ENCODE results near the gene OSGEP.

The OSGEP gene

DNA sequence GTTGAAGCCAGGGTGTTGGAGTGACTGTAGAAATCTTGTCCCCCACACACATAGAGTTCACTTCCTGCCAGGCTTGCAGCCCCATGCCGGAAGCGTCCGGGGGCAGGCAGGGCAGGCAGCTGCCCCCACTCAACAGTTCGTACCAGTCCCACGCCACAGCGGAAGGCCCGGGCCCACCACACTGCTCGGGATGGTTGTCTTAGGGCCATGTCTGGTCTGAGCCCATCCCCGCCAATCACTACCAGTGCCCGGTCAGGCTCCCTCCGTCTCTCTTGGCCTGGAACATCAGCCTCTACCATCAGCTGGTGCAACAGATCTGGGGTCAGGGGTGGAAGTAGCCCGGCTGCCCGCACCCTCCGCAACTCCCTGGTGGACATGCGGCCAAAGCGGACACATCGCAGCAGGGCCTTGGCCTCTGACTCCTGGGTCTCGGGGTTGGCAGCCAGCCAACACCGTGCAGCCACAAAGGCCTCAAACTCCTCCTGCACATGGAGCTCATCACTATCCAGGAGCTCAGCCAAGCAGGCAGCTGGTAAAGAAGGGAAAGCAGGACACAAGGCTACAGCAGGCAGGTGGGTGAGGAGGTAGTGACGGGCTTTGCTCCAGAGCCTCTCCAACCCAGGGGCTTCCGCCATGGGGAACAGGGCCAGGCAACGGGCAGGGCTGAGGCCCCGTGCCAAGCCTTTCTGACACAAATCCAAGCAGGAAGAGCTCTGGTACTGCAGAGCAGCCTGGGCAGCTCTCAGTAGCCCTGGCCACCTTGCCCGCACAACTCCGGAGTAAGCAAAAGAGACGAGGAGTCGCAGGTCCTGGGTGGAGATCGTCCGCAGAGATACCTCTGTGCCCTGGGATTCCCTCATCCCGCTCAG lies 24.6 kb downstream of the OSGEP start:
- no peaks in the 10 kb centered on the region for H3K36me3 ChIP-seq (ENCODE audit: insufficient read depth, low read length)
- H3K9ac ChIP-seq (ENCODE audit: low read depth, low read length) = no peak overlapping the region
- H3K4me1 ChIP-seq (ENCODE audit: insufficient read depth, low read length) = peaks cover 11% of the 10 kb centered on the region
- H3K9me3 ChIP-seq (ENCODE audit: control insufficient read depth, insufficient read depth, low read length) = no peaks in the 10 kb centered on the region

DNA sequence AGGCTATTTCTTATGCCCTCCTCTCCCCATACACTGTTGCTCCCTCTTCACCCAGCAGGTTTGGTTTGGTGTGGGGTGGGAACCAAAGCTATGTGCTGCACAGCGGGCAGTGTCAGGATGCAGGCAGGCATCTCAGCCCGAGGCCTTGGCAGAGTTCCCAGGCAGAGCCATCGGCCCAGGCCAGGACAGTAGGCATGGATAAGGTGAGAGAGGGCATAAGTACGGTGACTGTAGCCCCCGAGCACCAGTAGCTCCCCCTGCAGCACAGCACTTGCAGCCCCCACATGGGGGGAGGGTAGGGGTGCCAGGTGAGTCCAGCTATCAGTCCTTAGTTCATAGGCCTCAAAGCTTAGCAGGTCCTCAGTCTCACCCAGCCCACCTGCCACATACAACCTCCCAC lies 25.8 kb downstream of the OSGEP start:
- Histone ChIP-seq H3K9ac (ENCODE audit: low read depth, low read length) (no peak overlapping the region), H3K36me3 (ENCODE audit: insufficient read depth, low read length) (no peaks in the 10 kb centered on the region), H3K4me1 (ENCODE audit: insufficient read depth, low read length) (peaks cover 11% of the 10 kb centered on the region), H3K9me3 (ENCODE audit: control insufficient read depth, insufficient read depth, low read length) (no peaks in the 10 kb centered on the region)

DNA sequence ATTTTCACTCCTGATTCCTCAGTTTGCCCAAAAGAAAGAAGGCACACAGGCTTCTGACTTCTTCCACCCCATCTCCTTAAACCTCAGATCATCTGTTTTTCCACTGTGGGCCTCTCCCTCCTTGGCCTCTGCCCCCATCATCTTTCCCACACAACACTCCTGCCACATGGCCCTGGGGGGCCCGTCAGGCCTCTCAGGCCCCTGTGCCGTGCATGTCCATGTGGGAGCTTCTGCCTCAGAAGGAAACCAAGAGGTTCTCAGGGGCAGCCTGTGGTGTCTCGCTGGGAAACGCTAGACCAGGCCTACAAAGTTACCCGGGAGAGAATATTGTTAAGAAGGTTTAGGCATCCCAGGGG lies 26.6 kb downstream of the OSGEP start:
- Histone ChIP-seq H3K4me1 (ENCODE audit: insufficient read depth, low read length) (peaks cover 11% of the 10 kb centered on the region), H3K36me3 (ENCODE audit: insufficient read depth, low read length) (no peaks in the 10 kb centered on the region)

DNA sequence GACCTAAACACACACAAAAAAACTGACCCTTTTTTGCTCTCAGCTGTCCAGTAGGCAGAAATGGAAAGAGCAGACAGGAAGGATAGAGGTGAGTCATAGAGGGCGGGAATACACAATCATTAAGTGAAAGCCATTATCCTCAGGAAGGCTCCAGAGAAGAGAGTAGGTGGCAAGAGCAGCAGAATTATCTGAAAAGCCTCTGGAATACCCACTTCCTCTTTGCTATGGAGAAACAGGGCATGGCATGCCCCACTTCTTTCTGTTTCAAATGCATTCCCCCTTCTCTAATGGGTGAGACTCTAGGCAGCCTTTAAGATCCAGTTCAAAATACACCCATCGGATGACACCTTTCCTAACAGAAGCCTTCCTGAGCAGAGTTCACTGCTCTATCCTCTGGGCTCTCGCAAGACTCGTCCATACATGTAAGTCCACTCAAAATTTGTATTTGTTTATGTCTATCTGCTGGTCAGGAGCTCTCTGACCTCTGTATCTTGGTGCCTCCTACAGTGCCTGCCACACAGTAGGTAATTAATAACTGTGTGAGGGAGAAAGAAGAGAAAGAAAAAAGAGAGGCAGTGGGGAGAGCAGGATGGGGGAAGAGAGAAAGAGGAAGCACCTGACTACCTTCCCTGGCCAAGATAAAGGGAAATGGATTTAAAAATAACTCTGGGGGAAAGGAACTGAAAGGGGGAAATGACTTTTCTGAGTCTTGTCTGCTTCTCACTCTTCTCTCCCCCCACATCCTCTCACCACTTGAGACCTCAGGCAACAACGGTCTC lies 27.2 kb downstream of the OSGEP start:
- Histone ChIP-seq H3K4me1 (ENCODE audit: insufficient read depth, low read length) (peaks cover 11% of the 10 kb centered on the region), H3K36me3 (ENCODE audit: insufficient read depth, low read length) (no peaks in the 10 kb centered on the region), H3K9me3 (ENCODE audit: control insufficient read depth, insufficient read depth, low read length) (no peaks in the 10 kb centered on the region), H3K9ac (ENCODE audit: low read depth, low read length) (no peak overlapping the region; the same call in 1 of the 2 replicates)

More for the DNA sequence above, 26.6 kb downstream of the OSGEP start:
- Histone ChIP-seq H3K9me3 (ENCODE audit: control insufficient read depth, insufficient read depth, low read length) (no peaks in the 10 kb centered on the region), H3K9ac (ENCODE audit: low read depth, low read length) (no peak overlapping the region; the same call in 1 of the 2 replicates)

DNA sequence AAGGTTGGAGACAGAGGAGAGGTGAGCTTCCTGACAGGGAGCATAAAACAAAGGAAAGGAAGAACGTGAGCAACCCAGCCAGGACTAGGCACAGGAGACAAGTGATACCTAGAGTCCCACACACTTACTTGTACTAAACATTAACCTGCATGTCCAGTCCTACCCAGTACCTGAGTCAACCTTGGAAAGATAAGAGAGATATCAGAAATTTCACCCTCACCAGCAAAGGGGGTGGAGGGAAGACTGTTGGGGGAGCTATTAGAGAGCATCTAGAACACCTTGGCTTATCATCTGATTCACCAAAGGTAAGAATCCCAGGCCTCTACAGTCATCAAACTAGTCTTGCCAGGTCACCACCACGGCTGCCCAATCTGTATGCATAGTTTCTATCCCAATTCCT lies 29.8 kb downstream of the OSGEP start:
- no peaks in the 10 kb centered on the region for H3K9me3 ChIP-seq (ENCODE audit: control insufficient read depth, insufficient read depth, low read length)
- no peaks in the 10 kb centered on the region for H3K36me3 ChIP-seq (ENCODE audit: insufficient read depth, low read length)
- no peak overlapping the region for H3K9ac ChIP-seq (ENCODE audit: low read depth, low read length)
- peaks cover 16% of the 10 kb centered on the region for H3K4me1 ChIP-seq (ENCODE audit: insufficient read depth, low read length)

DNA sequence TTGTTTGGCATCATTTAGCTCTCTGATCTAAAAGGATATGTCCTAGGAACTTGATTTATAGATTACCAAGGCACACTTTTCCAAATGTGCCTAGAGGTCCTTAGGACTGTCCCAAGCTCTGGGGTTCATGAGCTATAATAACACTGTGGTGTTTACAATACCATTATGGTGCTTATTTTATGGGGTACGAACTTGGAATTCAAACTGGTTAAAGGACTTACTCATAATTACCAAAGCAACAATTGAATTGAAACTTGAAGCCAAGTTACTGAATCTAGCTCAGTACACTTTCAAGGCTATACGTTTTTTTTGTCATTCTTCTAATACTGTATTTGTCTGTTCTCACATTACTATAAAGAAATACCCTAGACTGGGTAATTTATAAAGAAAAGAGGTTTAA lies 31.7 kb downstream of the OSGEP start:
- peaks cover 11% of the 10 kb centered on the region for H3K4me1 ChIP-seq (ENCODE audit: insufficient read depth, low read length)
- H3K9me3 ChIP-seq (ENCODE audit: control insufficient read depth, insufficient read depth, low read length) = no peaks in the 10 kb centered on the region
- H3K36me3 ChIP-seq (ENCODE audit: insufficient read depth, low read length) = no peaks in the 10 kb centered on the region
- H3K9ac ChIP-seq (ENCODE audit: low read depth, low read length) = no peak overlapping the region

DNA sequence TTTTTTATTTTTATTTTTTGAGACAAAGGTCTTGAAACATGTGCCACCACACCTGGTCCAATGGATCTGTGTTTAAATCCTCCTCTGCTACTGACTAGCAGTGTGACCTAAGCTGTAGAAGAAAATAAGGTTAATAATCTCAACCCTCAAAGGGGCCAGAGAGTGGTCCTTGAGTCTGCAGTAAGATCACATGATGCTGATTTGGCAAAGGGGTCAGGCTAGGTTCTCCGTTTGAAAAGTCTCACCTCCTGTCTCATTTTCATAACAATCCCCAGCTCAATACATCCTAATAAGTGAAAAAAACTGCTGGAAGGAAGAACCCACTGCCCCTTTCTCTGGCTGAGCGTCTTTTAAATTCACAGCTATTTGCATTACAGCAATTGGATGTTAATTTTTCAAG lies 33.3 kb downstream of the OSGEP start:
- peaks cover 5% of the 10 kb centered on the region for H3K4me1 ChIP-seq (ENCODE audit: insufficient read depth, low read length)
- H3K36me3 ChIP-seq (ENCODE audit: insufficient read depth, low read length) = no peaks in the 10 kb centered on the region
- H3K9me3 ChIP-seq (ENCODE audit: control insufficient read depth, insufficient read depth, low read length) = no peaks in the 10 kb centered on the region
- no peak overlapping the region for H3K9ac ChIP-seq (ENCODE audit: low read depth, low read length)

DNA sequence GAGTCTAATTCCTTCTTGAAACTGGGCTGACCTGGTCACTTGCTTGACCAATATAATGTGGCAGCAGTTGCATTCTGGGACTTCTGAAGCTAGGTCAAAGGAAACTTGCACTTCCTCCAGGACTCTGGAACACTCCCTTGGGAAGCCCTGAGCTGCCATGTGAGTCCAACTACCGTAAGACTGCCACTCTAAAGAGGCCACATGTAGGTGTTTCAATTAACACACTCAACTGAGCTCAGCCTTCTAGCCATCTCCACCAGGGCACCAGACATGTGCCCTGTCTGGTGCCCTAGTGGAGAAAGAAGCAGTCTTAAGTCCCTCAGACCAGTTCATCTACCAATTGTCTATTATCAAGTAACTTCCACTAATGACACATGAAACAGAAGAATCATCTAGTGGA lies 35.2 kb downstream of the OSGEP start:
- Histone ChIP-seq H3K4me1 (ENCODE audit: insufficient read depth, low read length) (peaks cover 5% of the 10 kb centered on the region), H3K9me3 (ENCODE audit: control insufficient read depth, insufficient read depth, low read length) (no peaks in the 10 kb centered on the region), H3K36me3 (ENCODE audit: insufficient read depth, low read length) (no peaks in the 10 kb centered on the region), H3K9ac (ENCODE audit: low read depth, low read length) (no peak overlapping the region)

DNA sequence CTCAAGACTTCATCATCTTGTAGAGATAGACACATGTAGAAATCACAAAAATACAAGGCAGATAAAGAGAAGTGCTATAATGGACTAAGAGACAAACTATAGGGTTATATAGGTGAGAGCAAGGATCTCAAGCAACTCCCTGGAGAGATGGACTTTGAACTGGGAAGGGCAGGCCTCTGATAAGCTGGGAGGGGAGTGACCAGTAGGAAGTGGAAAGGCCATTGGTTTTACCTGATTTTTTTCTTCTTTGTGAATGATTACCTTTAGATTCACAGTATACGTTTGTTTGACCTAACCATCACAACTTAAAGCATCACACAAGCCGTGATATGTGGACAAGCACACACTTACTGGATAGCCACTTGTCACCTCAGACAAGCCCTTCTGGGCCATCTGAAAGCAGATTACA lies 36.1 kb downstream of the OSGEP start:
- Histone ChIP-seq H3K4me1 (ENCODE audit: insufficient read depth, low read length) (peaks cover 11% of the 10 kb centered on the region), H3K9ac (ENCODE audit: low read depth, low read length) (no peak overlapping the region), H3K36me3 (ENCODE audit: insufficient read depth, low read length) (no peaks in the 10 kb centered on the region), H3K9me3 (ENCODE audit: control insufficient read depth, insufficient read depth, low read length) (no peaks in the 10 kb centered on the region)

DNA sequence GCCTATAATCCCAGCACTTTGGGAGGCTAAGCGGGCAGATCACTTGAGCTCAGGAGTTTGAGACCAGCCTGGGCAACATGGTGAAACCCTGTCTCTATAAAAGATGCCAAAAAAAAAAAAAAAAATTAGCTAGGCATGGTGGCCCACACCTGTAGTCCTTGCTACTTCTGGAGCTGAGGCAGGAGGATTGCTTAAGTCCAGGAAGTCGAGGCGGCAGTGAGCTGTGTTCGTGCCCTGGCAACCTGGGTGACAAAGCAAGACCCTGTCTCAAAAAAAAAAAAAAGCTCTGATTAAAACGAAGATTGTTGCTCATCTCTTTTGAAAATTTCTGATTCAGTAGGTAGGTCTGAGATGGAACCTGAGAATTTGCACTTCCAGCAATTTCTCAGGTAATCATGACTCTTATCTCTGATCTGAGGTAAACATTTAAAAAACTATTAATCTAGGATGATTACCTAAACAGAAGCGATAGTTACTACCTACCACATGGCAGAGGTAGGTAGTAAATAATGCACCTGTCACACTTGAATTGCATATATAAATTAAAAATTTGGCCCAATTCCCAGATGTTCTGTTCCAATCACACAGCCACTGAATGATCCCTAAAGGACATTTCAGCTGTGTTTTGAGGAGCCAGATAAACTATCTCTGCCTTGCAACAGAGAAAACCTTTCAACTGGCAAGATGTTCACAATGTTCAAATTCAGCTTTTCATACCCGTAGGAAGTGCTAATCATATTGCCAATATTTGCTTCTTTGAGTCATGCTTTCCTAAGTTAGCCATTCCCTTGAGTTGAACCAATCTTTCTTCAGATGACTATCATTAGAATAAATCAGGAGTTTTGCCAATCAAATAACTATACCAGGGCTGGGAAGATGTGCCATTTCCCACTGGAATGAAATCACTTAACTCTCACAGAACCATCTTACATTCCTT lies 37.1 kb downstream of the OSGEP start:
- H3K9me3 ChIP-seq (ENCODE audit: control insufficient read depth, insufficient read depth, low read length) = no peaks in the 10 kb centered on the region
- H3K4me1 ChIP-seq (ENCODE audit: insufficient read depth, low read length) = peaks cover 11% of the 10 kb centered on the region
- no peak overlapping the region for H3K9ac ChIP-seq (ENCODE audit: low read depth, low read length)

DNA sequence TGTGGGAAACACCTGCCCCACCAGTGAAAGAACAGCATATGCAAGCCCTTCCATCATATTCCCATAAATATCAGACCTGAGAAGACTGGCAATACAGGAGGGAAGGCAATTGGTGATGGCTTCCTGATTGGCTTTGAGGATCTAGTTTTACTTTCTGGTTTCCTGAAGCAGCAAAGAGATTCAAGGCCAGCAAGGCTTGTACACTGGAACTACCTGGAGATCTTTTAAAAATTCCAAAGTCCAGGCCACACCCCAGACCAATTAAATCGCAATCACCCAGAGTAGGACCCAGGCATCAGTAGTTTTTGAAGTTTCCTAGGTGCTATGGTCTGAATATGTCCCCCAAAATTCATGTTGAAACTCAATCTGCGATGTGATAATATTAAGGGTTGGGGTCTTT lies 38.4 kb downstream of the OSGEP start:
- Histone ChIP-seq H3K36me3 (ENCODE audit: insufficient read depth, low read length) (no peaks in the 10 kb centered on the region), H3K9me3 (ENCODE audit: control insufficient read depth, insufficient read depth, low read length) (no peaks in the 10 kb centered on the region), H3K9ac (ENCODE audit: low read depth, low read length) (no peak overlapping the region), H3K4me1 (ENCODE audit: insufficient read depth, low read length) (peaks cover 10% of the 10 kb centered on the region)

More for the DNA sequence above, 37.1 kb downstream of the OSGEP start:
- H3K36me3 ChIP-seq (ENCODE audit: insufficient read depth, low read length) = no peaks in the 10 kb centered on the region

DNA sequence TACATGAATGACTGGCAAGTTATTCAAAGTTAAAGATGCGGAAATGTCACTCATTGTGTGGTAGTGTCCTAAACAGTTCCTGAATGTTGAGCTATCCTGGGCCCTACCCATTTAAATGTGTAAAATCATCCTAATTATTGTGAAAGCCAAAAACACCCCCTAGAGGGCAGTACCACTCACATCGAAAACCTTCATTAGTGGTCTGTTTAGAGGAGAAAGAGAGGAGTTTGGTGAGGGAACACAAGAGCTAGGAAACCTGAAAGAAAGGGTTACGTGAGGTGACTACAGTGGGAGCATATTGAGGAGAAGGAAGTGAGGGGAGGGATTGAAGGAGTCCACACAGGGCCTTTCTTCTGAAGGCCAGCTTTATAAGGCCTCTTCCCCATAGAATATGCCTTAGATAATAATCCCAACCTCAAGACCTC lies 38.8 kb downstream of the OSGEP start:
- Histone ChIP-seq H3K9me3 (ENCODE audit: control insufficient read depth, insufficient read depth, low read length) (no peaks in the 10 kb centered on the region), H3K36me3 (ENCODE audit: insufficient read depth, low read length) (no peaks in the 10 kb centered on the region), H3K9ac (ENCODE audit: low read depth, low read length) (no peak overlapping the region), H3K4me1 (ENCODE audit: insufficient read depth, low read length) (peaks cover 9% of the 10 kb centered on the region)

DNA sequence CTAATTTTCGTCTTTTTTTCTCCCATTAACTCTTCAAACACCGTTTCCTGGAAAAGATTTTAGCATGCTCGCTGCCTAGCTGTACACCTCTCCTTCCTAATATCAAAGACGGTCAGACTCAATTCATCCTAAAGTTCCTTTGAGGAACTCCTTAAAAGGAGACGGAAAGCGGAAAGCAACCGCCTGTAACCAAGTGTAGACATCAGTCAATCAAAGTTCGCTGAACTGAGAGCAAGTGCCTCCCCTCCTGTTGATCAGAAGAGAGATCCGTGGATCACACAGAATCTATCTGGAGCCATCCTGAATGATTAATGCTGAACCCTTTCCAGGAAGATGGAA lies 40.9 kb downstream of the OSGEP start:
- Histone ChIP-seq H3K4me1 (ENCODE audit: insufficient read depth, low read length) (peaks cover 9% of the 10 kb centered on the region), H3K9me3 (ENCODE audit: control insufficient read depth, insufficient read depth, low read length) (no peaks in the 10 kb centered on the region), H3K9ac (ENCODE audit: low read depth, low read length) (peak overlapping the region; percentile 87)

More for the DNA sequence above, 40.9 kb downstream of the OSGEP start:
- no peaks in the 10 kb centered on the region for H3K36me3 ChIP-seq (ENCODE audit: insufficient read depth, low read length)

Data from ES-I3 (cell line).